Measurements from ENCODE around the gene INSL3. TPM values are rescaled to one million over a fixed set of nuclear protein-coding genes. Genes with fewer than 3 reads are reported as not detected.

INSL3 gene
- total and polyA plus RNA-seq, 2 donors (not counting 1 experiment from before 2014, with no cell fraction given): 3.4 to 3.6 TPM

DNA sequence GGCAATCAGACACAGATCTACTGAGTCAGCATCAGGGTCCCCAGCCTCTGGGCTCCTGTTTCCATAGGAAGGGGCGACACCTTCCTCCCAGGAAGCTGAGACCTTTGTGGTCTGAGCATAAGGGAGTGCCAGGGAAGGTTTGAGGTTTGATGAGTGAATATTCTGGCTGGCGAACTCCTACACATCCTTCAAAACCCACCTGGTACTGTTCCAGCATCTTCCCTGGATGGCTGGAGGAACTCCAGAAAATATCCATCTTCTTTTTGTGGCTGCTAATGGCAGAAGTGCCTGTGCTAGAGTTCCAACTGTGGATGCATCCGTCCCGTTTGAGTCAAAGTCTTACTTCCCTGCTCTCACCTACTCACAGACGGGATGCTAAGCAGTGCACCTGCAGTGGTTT lies 9.2 kb downstream of the INSL3 start:
- H3K4me3 ChIP-seq (ENCODE audit: control extremely low read depth in 1 of 5, extremely low read depth in 1 of 5, insufficient read depth in 1 of 5, low read depth in 2 of 5, low read length in 4 of 5): no peak overlapping the region
- H4K20me1 ChIP-seq (ENCODE audit: control insufficient read depth, insufficient read depth, low read length, poor library complexity, severe bottlenecking): no peaks in the 10 kb centered on the region
- H3K27me3 Mint-ChIP-seq: peaks cover 9% of the 10 kb centered on the region
- no peak overlapping the region for H3K9ac ChIP-seq (ENCODE audit: low read length)
- H3K79me2 ChIP-seq (ENCODE audit: control insufficient read depth, insufficient read depth, low read length): no peaks in the 10 kb centered on the region
- H3K4me3 Mint-ChIP-seq: no peak overlapping the region
- H3K9me3 Mint-ChIP-seq (ENCODE audit: insufficient read depth): no peaks in the 10 kb centered on the region
- DNase-seq (no peak), ATAC-seq (ENCODE audit: low read depth) (no peak)
- WGBS (ENCODE audit: insufficient coverage): no CpG with 5 or more reads among the region's 5 CpGs
- H2AFZ ChIP-seq (ENCODE audit: insufficient read depth, low read depth, low read length, poor library complexity, severe bottlenecking): no peak overlapping the region
- TF ChIP-seq, protein P1, sequence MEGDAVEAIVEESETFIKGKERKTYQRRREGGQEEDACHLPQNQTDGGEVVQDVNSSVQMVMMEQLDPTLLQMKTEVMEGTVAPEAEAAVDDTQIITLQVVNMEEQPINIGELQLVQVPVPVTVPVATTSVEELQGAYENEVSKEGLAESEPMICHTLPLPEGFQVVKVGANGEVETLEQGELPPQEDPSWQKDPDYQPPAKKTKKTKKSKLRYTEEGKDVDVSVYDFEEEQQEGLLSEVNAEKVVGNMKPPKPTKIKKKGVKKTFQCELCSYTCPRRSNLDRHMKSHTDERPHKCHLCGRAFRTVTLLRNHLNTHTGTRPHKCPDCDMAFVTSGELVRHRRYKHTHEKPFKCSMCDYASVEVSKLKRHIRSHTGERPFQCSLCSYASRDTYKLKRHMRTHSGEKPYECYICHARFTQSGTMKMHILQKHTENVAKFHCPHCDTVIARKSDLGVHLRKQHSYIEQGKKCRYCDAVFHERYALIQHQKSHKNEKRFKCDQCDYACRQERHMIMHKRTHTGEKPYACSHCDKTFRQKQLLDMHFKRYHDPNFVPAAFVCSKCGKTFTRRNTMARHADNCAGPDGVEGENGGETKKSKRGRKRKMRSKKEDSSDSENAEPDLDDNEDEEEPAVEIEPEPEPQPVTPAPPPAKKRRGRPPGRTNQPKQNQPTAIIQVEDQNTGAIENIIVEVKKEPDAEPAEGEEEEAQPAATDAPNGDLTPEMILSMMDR (IDR thresholded peaks at IDR 0.05): no peak
- TF ChIP-seq EZH2 (IDR thresholded peaks at IDR 0.05; ENCODE audit: borderline replicate concordance, insufficient read depth, low read depth, low read length, poor library complexity, severe bottlenecking): no peak
- H3K4me1 Mint-ChIP-seq: peaks cover 5% of the 10 kb centered on the region
- H3K27me3 ChIP-seq (replicated peaks in 1 of 4; ENCODE audit: control extremely low read depth in 1 of 4, control insufficient read depth in 3 of 4, insufficient read depth in 4 of 4, low read length in 3 of 4): peaks cover 0 to 13% (median 3%) of the 10 kb centered on the region in 4 experiments
- H3K36me3 ChIP-seq (replicated peaks in 1 of 2; ENCODE audit: control extremely low read depth in 1 of 2, control insufficient read depth in 1 of 2, extremely low read depth in 1 of 2, insufficient read depth in 2 of 2, low read length in 1 of 2): no peaks in the 10 kb centered on the region
- ChIA-PET CTCF (no interaction called here), POLR2A (no interaction called here)
- no peak overlapping the region for H3K27ac ChIP-seq (ENCODE audit: low read length in 2 of 2)
- H3K27ac Mint-ChIP-seq: no peak overlapping the region
- H3K4me1 ChIP-seq (ENCODE audit: control insufficient read depth in 2 of 2, insufficient read depth in 2 of 2, low read length in 2 of 2): peaks cover 0 to 9% of the 10 kb centered on the region in 2 donors
- H3K4me2 ChIP-seq (replicated peaks; ENCODE audit: low read depth, low read length, poor library complexity, severe bottlenecking): no peak overlapping the region
- H3K9me3 ChIP-seq (ENCODE audit: control extremely low read depth in 1 of 3, control insufficient read depth in 2 of 3, insufficient read depth in 1 of 3, low read length in 2 of 3): peaks cover 0 to 5% (median 0%) of the 10 kb centered on the region in 3 donors
- intact Hi-C loops (cut with micrococcal nuclease): no loop called here

DNA sequence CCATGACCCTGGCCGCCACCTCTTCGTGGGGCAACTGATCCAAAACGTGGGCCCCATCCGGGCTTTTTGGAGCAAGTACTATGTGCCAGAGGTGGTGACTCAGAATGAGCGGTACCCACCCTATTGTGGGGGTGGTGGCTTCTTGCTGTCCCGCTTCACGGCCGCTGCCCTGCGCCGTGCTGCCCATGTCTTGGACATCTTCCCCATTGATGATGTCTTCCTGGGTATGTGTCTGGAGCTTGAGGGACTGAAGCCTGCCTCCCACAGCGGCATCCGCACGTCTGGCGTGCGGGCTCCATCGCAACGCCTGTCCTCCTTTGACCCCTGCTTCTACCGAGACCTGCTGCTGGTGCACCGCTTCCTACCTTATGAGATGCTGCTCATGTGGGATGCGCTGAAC lies 9.6 kb downstream of the INSL3 start:
- no peaks in the 10 kb centered on the region for H3K36me3 ChIP-seq (replicated peaks in 1 of 2; ENCODE audit: control extremely low read depth in 1 of 2, control insufficient read depth in 1 of 2, extremely low read depth in 1 of 2, insufficient read depth in 2 of 2, low read length in 1 of 2)
- H3K27ac ChIP-seq (ENCODE audit: low read length in 2 of 2): no peak overlapping the region
- Mint-ChIP-seq H3K9me3 (ENCODE audit: insufficient read depth) (no peaks in the 10 kb centered on the region), H3K27me3 (peaks cover 9% of the 10 kb centered on the region), H3K27ac (no peak overlapping the region), H3K4me1 (peaks cover 5% of the 10 kb centered on the region), H3K4me3 (no peak overlapping the region)
- no peaks in the 10 kb centered on the region for H4K20me1 ChIP-seq (ENCODE audit: control insufficient read depth, insufficient read depth, low read length, poor library complexity, severe bottlenecking)
- no peak overlapping the region for H2AFZ ChIP-seq (ENCODE audit: insufficient read depth, low read depth, low read length, poor library complexity, severe bottlenecking)
- no peaks in the 10 kb centered on the region for H3K79me2 ChIP-seq (ENCODE audit: control insufficient read depth, insufficient read depth, low read length)
- no peak overlapping the region for H3K9ac ChIP-seq (ENCODE audit: low read length)
- DNase-seq (no peak), ATAC-seq (ENCODE audit: low read depth) (no peak)
- H3K27me3 ChIP-seq (replicated peaks in 1 of 4; ENCODE audit: control extremely low read depth in 1 of 4, control insufficient read depth in 3 of 4, insufficient read depth in 4 of 4, low read length in 3 of 4): peaks cover 0 to 15% (median 4%) of the 10 kb centered on the region in 4 experiments
- H3K9me3 ChIP-seq (ENCODE audit: control extremely low read depth in 1 of 3, control insufficient read depth in 2 of 3, insufficient read depth in 1 of 3, low read length in 2 of 3): peaks cover 0 to 5% (median 0%) of the 10 kb centered on the region in 3 donors
- intact Hi-C loops (cut with micrococcal nuclease): no loop called here
- H3K4me2 ChIP-seq (replicated peaks; ENCODE audit: low read depth, low read length, poor library complexity, severe bottlenecking): no peak overlapping the region
- WGBS (ENCODE audit: insufficient coverage): 91% methylated on average over 20 of the region's 20 CpGs
- H3K4me3 ChIP-seq (ENCODE audit: control extremely low read depth in 1 of 5, extremely low read depth in 1 of 5, insufficient read depth in 1 of 5, low read depth in 2 of 5, low read length in 4 of 5): no peak overlapping the region
- H3K4me1 ChIP-seq (ENCODE audit: control insufficient read depth in 2 of 2, insufficient read depth in 2 of 2, low read length in 2 of 2): peaks cover 0 to 9% of the 10 kb centered on the region in 2 donors
- ChIA-PET POLR2A (no interaction called here), CTCF (no interaction called here)
- TF ChIP-seq, protein P1 (IDR thresholded peaks at IDR 0.05): no peak
- TF ChIP-seq EZH2 (IDR thresholded peaks at IDR 0.05; ENCODE audit: borderline replicate concordance, insufficient read depth, low read depth, low read length, poor library complexity, severe bottlenecking): no peak
